ENCODE results near the gene ZSCAN5B. TPM values are rescaled to one million over a fixed set of nuclear protein-coding genes. Genes with fewer than 3 reads are reported as not detected.

ZSCAN5B gene
- total RNA-seq, 4 donors from 2014 or later: not detected

DNA sequence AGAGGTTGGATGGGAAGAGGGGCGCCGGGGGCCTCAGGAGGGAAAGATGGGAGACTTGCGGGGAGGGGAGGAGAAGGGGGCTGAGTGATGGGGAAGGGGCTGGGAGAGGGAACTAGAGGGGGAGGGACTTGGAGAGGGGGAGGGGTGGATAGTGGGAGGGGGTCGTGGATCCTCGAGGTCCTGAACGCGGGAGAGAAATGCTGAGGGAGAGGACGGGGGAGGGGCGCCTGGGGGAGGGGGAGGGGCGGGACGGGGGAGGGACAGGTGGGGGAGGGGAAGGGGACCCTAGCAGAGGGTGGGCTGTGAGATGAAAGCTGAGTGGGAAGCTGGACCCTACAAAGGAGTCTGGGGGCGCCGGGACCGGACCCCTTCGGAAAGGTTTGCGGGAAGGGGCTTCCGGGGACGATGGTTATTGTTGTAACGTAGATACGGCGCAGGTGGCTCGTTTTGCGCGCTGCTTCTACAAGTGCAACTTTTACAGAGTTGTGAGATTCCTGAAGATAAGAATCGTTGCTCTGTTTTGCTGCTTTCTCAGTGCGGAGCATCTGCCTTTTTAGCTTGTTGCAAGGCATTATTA lies 56.1 kb downstream of the ZSCAN5B start:
- no peak for TF ChIP-seq CTCF (IDR thresholded peaks at IDR 0.05; ENCODE audit: low read depth)

- no peak for TF ChIP-seq CTCF (IDR thresholded peaks at IDR 0.05; ENCODE audit: low read depth)
Measured at GRCh38 chr19:56140583-56141416, 56.8 kb downstream of the ZSCAN5B start, which contains the start of gene ZNF444. TSS of gene ZNF444 (plus strand) at chr19:56141287. CDS start at chr19:56146912, 5,625 bp downstream.

- TF ChIP-seq CTCF (IDR thresholded peaks at IDR 0.05; ENCODE audit: low read depth): no peak
Measured at GRCh38 chr19:56139847-56140582, 57.6 kb downstream of the ZSCAN5B start.

Other genes starting within 250 kb of the ZSCAN5B start
- gene NLRP8, start 250.0 kb downstream of the ZSCAN5B start, total RNA-seq: not detected
- gene NLRP5, start 211.0 kb downstream of the ZSCAN5B start, total RNA-seq: not detected
- gene ZNF787, start 76.5 kb downstream of the ZSCAN5B start, total RNA-seq: 10 to 100 TPM in 1 of 4 donors, 1 to 10 TPM in 3; 3.6 to 11.7 (median 5.7) TPM
- gene ZNF444, start 56.5 kb downstream of the ZSCAN5B start, total RNA-seq: 10 to 100 TPM in 2 of 4 donors, 1 to 10 TPM in 2; 5.4 to 35.6 (median 11.3) TPM
- gene GALP, start 21.8 kb downstream of the ZSCAN5B start, total RNA-seq: not detected
- gene ZSCAN5C, start 4.5 kb upstream of the ZSCAN5B start, total RNA-seq: not detected
- gene EDDM13, start 75.0 kb upstream of the ZSCAN5B start, total RNA-seq: 1 to 10 TPM in 1 of 4 donors, not detected in 3; 2.3 TPM
- 1 to 10 TPM; 5.9 to 10.0 (median 7.0) TPM for gene ZSCAN5A, start 117.1 kb upstream of the ZSCAN5B start, total RNA-seq
- gene ZNF582, start 195.8 kb upstream of the ZSCAN5B start, total RNA-seq: 1 to 10 TPM; 2.4 to 3.8 (median 3.1) TPM
- gene ZNF583, start 206.5 kb upstream of the ZSCAN5B start, total RNA-seq: 1 to 10 TPM; 4.9 to 10.0 (median 8.5) TPM

Data from subcutaneous adipose tissue (tissue), 4 donors.